Measurements from ENCODE around the gene SLC29A4. TPM values are rescaled to one million over a fixed set of nuclear protein-coding genes. Genes with fewer than 3 reads are reported as not detected.

The SLC29A4 gene
- total and polyA plus RNA-seq, 4 donors = 0.13 to 2.2 (median 0.69) TPM

DNA sequence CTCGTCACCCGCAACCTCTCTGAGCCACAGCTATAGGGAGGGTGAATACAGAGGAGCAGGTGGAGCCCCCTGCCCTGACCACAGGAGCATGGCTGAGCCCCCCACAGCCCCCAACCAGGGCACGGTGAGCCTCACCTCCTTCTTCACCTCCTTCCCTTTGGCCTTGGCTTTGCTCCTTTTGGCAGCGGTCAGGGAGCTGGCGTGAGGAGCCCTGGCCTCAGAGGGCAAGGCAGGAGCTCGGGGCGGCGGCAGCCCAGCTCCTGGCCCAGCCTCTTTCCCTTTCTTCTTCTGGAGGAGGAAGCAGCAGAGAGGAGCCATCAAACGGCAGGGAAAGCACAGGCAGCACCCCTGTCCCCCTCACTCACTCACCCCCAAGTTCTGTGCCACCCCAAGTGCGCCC lies 42.2 kb downstream of the SLC29A4 start:
- Histone ChIP-seq H3K4me1 (ENCODE audit: control insufficient read depth in 1 of 2, insufficient read depth in 2 of 2, low read length in 2 of 2) (no peaks in the 10 kb centered on the region), H3K27me3 (ENCODE audit: control insufficient read depth in 1 of 2, insufficient read depth in 2 of 2, low read length in 1 of 2) (no peaks in the 10 kb centered on the region), H3K9me3 (ENCODE audit: control insufficient read depth, low read length) (peaks cover 1% of the 10 kb centered on the region), H3K36me3 (ENCODE audit: control insufficient read depth in 1 of 2, insufficient read depth in 2 of 2, low read length in 1 of 2) (peaks cover 5 to 7% of the 10 kb centered on the region in 2 donors), H3K4me3 (ENCODE audit: low read length in 2 of 2) (no peak overlapping the region), H3K27ac (ENCODE audit: low read depth in 1 of 2, low read length in 2 of 2) (no peak overlapping the region)
- DNase-seq = no peak
- 90 to 92% methylated on average over 10 of the region's 10 CpGs for WGBS, 2 donors
- no peak for ATAC-seq (ENCODE audit: low FRiP score)
- intact Hi-C loops (cut with DNase I) = no loop called here

DNA sequence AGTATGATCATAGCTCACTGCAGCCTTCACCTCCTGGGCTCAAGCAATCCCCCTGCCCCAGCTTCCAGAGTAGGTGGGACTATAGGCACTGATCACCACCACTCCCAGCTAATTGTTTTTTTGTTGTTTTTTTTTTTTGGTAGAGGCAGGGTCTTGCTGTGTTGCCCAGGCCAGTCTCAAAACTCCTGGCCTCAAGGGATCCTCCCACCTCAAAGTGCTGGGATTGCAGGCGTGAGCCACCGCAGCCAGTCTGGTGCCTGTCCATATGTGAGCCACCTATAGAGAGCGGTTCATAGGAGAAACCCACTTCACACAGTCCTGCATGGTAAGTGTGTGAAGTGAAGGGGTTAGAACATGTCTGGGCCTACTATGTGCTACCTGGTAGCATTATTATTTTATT lies 47.5 kb downstream of the SLC29A4 start:
- intact Hi-C loops (cut with DNase I) = no loop called here
- Histone ChIP-seq H3K27ac (ENCODE audit: low read depth in 1 of 2, low read length in 2 of 2) (no peak overlapping the region), H3K4me3 (ENCODE audit: low read length in 2 of 2) (no peak overlapping the region), H3K27me3 (ENCODE audit: control insufficient read depth in 1 of 2, insufficient read depth in 2 of 2, low read length in 1 of 2) (no peaks in the 10 kb centered on the region), H3K36me3 (ENCODE audit: control insufficient read depth in 1 of 2, insufficient read depth in 2 of 2, low read length in 1 of 2) (peaks cover 0 to 5% of the 10 kb centered on the region in 2 donors), H3K4me1 (ENCODE audit: control insufficient read depth in 1 of 2, insufficient read depth in 2 of 2, low read length in 2 of 2) (no peaks in the 10 kb centered on the region), H3K9me3 (ENCODE audit: control insufficient read depth, low read length) (no peaks in the 10 kb centered on the region)
- 97 to 100% methylated on average over 3 of the region's 3 CpGs for WGBS, 2 donors
- DNase-seq (no peak), ATAC-seq (ENCODE audit: low FRiP score) (no peak)

DNA sequence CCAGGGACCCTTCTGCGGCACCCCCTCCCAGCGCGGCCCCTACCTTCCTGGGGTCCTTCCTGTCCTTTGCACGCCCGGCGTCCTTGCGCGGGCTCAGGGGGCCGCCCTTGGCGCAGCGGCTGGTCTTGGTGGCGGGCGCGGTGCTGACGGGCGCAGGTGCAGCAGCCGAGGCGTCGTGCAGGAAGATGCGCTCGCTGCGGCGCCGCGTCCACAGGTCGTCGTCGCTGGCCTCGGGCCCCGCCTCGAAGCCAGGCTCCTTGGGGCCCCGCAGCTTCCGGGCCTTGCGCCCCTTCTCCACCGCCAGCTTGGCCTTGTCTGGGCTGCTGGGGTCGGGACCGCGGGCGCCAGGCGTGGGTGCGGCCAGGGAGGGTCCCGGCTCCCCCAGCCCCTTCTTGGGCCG lies 49.8 kb downstream of the SLC29A4 start:
- DNase-seq = no peak
- Histone ChIP-seq H3K36me3 (ENCODE audit: control insufficient read depth in 1 of 2, insufficient read depth in 2 of 2, low read length in 1 of 2) (peaks cover 0 to 5% of the 10 kb centered on the region in 2 donors), H3K4me1 (ENCODE audit: control insufficient read depth in 1 of 2, insufficient read depth in 2 of 2, low read length in 2 of 2) (no peaks in the 10 kb centered on the region), H3K9me3 (ENCODE audit: control insufficient read depth, low read length) (no peaks in the 10 kb centered on the region), H3K27ac (ENCODE audit: low read depth in 1 of 2, low read length in 2 of 2) (no peak overlapping the region), H3K4me3 (ENCODE audit: low read length in 2 of 2) (no peak overlapping the region), H3K27me3 (ENCODE audit: control insufficient read depth in 1 of 2, insufficient read depth in 2 of 2, low read length in 1 of 2) (no peaks in the 10 kb centered on the region)
- no peak for ATAC-seq (ENCODE audit: low FRiP score)
- intact Hi-C loops (cut with DNase I) = no loop called here
- 71 to 78% methylated on average over 43 of the region's 43 CpGs for WGBS, 2 donors

DNA sequence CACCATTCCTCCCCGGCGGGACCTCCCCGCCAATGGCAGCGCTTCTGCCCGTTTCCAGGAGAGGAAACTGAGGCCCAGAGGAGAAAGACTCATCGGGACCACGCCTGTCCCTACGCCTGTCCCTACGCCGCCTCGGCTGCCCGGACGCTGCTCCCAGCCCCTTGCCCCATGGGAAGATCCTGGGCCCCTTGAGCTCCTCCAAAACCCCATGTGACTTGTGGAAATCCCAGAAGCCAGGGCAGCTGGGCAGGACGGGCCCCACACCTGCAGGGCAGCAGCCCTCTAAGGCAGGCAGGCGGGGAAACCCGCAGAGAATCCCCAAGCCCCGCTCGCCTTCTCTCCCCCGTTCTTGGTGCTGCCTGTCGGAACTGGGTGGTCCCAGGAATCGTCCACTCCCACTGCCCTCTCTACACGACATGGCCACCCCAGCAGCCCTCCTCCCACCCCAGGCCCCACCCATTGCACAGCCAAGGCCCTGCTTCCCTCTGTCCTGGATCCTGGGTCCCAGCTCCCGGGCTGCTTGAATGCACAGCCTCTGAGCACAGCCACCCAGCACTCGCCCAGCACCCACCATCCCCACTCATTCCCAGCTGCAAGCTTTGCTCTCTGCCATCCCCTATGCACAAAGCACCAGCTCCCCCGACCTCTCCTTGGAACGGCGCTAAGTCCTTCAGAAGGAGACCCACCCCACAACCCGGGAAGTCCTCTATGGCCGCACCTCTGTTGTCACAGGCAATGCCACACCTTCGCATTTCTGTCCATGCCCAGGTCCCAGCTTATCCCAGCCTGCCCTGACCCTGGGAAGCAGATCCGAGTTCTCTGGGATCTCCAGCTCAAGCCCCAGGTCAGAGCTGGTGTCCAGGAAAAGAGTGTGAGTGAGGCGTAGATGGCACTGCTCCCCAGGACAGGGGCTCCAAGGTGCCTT lies 50.6 kb downstream of the SLC29A4 start:
- Histone ChIP-seq H3K27ac (ENCODE audit: low read depth in 1 of 2, low read length in 2 of 2) (no peak overlapping the region), H3K4me1 (ENCODE audit: control insufficient read depth in 1 of 2, insufficient read depth in 2 of 2, low read length in 2 of 2) (no peaks in the 10 kb centered on the region), H3K4me3 (ENCODE audit: low read length in 2 of 2) (no peak overlapping the region), H3K9me3 (ENCODE audit: control insufficient read depth, low read length) (no peaks in the 10 kb centered on the region), H3K27me3 (ENCODE audit: control insufficient read depth in 1 of 2, insufficient read depth in 2 of 2, low read length in 1 of 2) (no peaks in the 10 kb centered on the region), H3K36me3 (ENCODE audit: control insufficient read depth in 1 of 2, insufficient read depth in 2 of 2, low read length in 1 of 2) (peaks cover 0 to 5% of the 10 kb centered on the region in 2 donors)
- WGBS, 2 donors = 81 to 83% methylated on average over 27 to 32 of the region's 32 CpGs
- ATAC-seq (ENCODE audit: low FRiP score) (no peak), DNase-seq (no peak)
- intact Hi-C loops (cut with DNase I) = no loop called here

DNA sequence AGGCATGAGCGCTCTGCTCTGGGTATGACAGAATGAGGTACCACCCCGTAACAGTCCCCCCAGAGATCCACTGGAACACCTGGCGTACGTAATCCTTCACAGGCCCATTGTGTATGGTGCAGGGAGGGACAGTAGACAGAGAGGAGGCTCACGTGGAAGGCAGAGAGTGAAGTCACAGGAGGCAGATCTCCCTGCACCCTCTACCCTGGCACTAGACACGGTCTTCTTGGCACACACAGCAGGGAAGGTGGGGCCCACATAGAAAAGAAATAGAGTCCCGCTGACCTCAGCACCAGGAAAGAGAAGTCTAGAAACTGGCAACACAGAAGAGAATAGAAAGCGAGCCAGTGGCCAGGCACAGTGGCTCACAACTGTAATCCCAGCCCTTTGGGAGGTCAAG lies 51.9 kb downstream of the SLC29A4 start:
- Histone ChIP-seq H3K27ac (ENCODE audit: low read depth in 1 of 2, low read length in 2 of 2) (no peak overlapping the region), H3K4me1 (ENCODE audit: control insufficient read depth in 1 of 2, insufficient read depth in 2 of 2, low read length in 2 of 2) (no peaks in the 10 kb centered on the region), H3K27me3 (ENCODE audit: control insufficient read depth in 1 of 2, insufficient read depth in 2 of 2, low read length in 1 of 2) (no peaks in the 10 kb centered on the region), H3K9me3 (ENCODE audit: control insufficient read depth, low read length) (no peaks in the 10 kb centered on the region), H3K4me3 (ENCODE audit: low read length in 2 of 2) (no peak overlapping the region), H3K36me3 (ENCODE audit: control insufficient read depth in 1 of 2, insufficient read depth in 2 of 2, low read length in 1 of 2) (peaks cover 0 to 7% of the 10 kb centered on the region in 2 donors)
- intact Hi-C loops (cut with DNase I) = no loop called here
- ATAC-seq (ENCODE audit: low FRiP score) = no peak
- no peak for DNase-seq
- WGBS, 2 donors = 65 to 67% methylated on average over 8 of the region's 8 CpGs

DNA sequence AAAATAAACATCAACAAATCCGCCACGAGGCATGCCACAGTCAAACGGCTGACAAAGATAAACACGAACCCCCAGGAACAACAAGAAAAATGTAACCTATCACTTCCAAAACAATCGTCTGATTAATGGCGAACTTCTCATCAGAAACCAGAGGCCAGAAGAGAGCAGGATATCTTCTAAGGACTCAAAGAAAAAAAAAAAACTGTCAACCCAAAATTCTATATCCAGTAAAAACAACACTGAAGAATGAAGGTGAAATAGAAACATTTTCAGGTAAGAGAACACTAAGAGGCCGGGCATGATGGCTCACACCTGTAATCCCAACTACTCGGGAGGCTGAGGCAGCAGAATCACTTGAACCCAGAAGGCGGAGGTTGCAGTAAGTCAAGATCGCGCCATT lies 54.3 kb downstream of the SLC29A4 start:
- intact Hi-C loops (cut with DNase I) = no loop called here
- H3K27me3 ChIP-seq (ENCODE audit: control insufficient read depth in 1 of 2, insufficient read depth in 2 of 2, low read length in 1 of 2) = no peaks in the 10 kb centered on the region
- DNase-seq (no peak), ATAC-seq (ENCODE audit: low FRiP score) (no peak)
- H3K4me1 ChIP-seq (ENCODE audit: control insufficient read depth in 1 of 2, insufficient read depth in 2 of 2, low read length in 2 of 2) = no peaks in the 10 kb centered on the region
- H3K36me3 ChIP-seq (ENCODE audit: control insufficient read depth in 1 of 2, insufficient read depth in 2 of 2, low read length in 1 of 2) = peaks cover 0 to 7% of the 10 kb centered on the region in 2 donors
- no peak overlapping the region for H3K27ac ChIP-seq (ENCODE audit: low read depth in 1 of 2, low read length in 2 of 2)
- 85% methylated on average over 11 of the region's 11 CpGs for WGBS, 2 donors
- no peaks in the 10 kb centered on the region for H3K9me3 ChIP-seq (ENCODE audit: control insufficient read depth, low read length)
- no peak overlapping the region for H3K4me3 ChIP-seq (ENCODE audit: low read length in 2 of 2)

DNA sequence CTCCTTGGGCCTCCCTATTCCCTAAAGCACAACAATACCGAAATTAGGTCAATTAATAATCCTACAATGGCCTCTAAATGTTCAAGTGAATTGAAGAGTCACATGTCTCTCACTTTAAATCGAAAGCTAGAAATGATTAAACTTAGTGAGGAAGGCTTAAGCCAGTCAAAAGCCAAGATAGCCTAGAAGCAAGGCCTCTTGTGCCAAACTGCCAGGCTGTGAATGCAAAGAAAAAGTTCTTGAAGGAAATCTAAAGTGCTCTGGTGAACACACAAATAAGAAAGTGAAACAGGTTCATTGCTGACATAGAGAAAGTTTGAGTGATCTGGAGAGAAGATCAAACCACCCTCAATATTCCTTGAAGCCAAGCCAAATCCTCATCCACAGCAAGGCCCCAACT lies 57.2 kb downstream of the SLC29A4 start:
- Histone ChIP-seq H3K9me3 (ENCODE audit: control insufficient read depth, low read length) (peaks cover 5% of the 10 kb centered on the region), H3K4me3 (ENCODE audit: low read length in 2 of 2) (no peak overlapping the region), H3K27me3 (ENCODE audit: control insufficient read depth in 1 of 2, insufficient read depth in 2 of 2, low read length in 1 of 2) (no peaks in the 10 kb centered on the region), H3K4me1 (ENCODE audit: control insufficient read depth in 1 of 2, insufficient read depth in 2 of 2, low read length in 2 of 2) (no peaks in the 10 kb centered on the region), H3K27ac (ENCODE audit: low read depth in 1 of 2, low read length in 2 of 2) (no peak overlapping the region), H3K36me3 (ENCODE audit: control insufficient read depth in 1 of 2, insufficient read depth in 2 of 2, low read length in 1 of 2) (peaks cover 10 to 11% of the 10 kb centered on the region in 2 donors)
- no peak for DNase-seq
- intact Hi-C loops (cut with DNase I) = no loop called here
- ATAC-seq (ENCODE audit: low FRiP score) = no peak
- WGBS, 2 donors = 80 to 84% methylated on average over 2 of the region's 2 CpGs

DNA sequence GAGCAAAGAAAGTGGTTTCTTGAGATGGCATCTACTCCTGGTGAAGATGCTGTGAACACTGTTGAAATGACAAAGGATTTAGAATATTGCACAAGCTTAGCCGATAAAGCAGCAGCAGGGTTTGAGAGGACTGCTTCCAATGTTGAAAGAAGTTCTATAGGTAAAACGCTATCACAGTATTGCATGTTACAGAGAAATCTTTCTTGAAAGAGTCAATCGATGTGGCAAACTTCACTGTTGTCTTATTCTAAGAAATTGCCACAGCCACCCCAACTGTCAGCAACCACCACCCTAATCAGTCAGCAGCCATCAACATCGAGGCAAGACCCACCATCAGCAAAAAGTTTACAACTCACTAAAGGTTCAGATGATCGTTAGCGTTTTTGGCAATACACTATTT lies 59.9 kb downstream of the SLC29A4 start:
- Histone ChIP-seq H3K4me3 (ENCODE audit: low read length in 2 of 2) (no peak overlapping the region), H3K4me1 (ENCODE audit: control insufficient read depth in 1 of 2, insufficient read depth in 2 of 2, low read length in 2 of 2) (no peaks in the 10 kb centered on the region), H3K27me3 (ENCODE audit: control insufficient read depth in 1 of 2, insufficient read depth in 2 of 2, low read length in 1 of 2) (no peaks in the 10 kb centered on the region), H3K36me3 (ENCODE audit: control insufficient read depth in 1 of 2, insufficient read depth in 2 of 2, low read length in 1 of 2) (peaks cover 14 to 18% of the 10 kb centered on the region in 2 donors), H3K9me3 (ENCODE audit: control insufficient read depth, low read length) (peaks cover 5% of the 10 kb centered on the region), H3K27ac (ENCODE audit: low read depth in 1 of 2, low read length in 2 of 2) (no peak overlapping the region)
- DNase-seq (no peak), ATAC-seq (ENCODE audit: low FRiP score) (no peak)
- intact Hi-C loops (cut with DNase I) = no loop called here
- WGBS, 2 donors = 97% methylated on average over 6 of the region's 6 CpGs

DNA sequence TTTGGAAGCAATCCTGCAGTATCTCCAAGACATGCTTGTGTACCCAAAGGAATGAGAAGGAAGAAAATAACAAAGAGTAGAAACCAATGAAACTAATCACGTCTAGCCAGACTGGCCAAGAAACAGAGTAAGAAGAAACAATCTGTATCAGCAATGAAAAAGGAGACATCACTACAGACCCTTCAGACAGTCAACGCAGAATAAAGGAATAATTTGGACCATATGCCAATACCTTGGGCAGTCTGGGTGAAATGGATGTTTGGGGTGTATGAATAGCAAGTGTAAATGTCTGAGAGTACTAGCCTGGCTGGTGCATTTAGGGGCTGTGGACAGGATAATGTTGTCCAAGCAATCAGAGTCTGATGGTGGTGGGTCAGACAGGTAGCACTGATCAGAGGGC lies 61.1 kb downstream of the SLC29A4 start:
- peaks cover 5% of the 10 kb centered on the region for H3K9me3 ChIP-seq (ENCODE audit: control insufficient read depth, low read length)
- peaks cover 14 to 18% of the 10 kb centered on the region in 2 donors for H3K36me3 ChIP-seq (ENCODE audit: control insufficient read depth in 1 of 2, insufficient read depth in 2 of 2, low read length in 1 of 2)
- no peak overlapping the region for H3K27ac ChIP-seq (ENCODE audit: low read depth in 1 of 2, low read length in 2 of 2)
- intact Hi-C loops (cut with DNase I) = no loop called here
- ATAC-seq (ENCODE audit: low FRiP score) (no peak), DNase-seq (no peak)
- no peak overlapping the region for H3K4me3 ChIP-seq (ENCODE audit: low read length in 2 of 2)
- H3K27me3 ChIP-seq (ENCODE audit: control insufficient read depth in 1 of 2, insufficient read depth in 2 of 2, low read length in 1 of 2) = no peaks in the 10 kb centered on the region
- 93 to 95% methylated on average over 2 of the region's 2 CpGs for WGBS, 2 donors
- H3K4me1 ChIP-seq (ENCODE audit: control insufficient read depth in 1 of 2, insufficient read depth in 2 of 2, low read length in 2 of 2) = no peaks in the 10 kb centered on the region
